ENCODE measurements around the gene LRRC8C.

The LRRC8C gene

DNA sequence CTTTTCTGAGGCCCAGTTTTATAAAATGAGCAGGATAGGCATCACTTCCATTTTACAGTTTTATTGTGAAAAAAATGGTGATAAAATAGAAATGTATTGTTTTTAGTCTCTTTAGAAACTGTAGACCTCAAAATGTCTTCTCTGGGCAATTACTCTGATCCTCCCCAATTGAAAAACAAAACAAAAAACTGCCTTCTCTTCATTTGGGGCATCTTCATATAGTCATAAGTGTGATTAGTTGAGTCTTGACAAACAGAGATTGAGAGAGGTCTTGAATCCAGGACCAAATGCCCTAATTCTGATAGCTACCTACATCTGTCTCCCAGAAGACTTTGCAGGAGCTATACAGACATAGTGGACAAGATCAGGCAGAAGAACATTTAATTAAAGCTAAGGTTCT, 62.9 kb downstream of the LRRC8C start:
- Histone ChIP-seq H2AFZ (ENCODE audit: low read depth, low read length, severe bottlenecking) (no peak overlapping the region), H3K9me3 (ENCODE audit: insufficient read depth, low read length) (no peaks in the 10 kb centered on the region), H3K79me2 (ENCODE audit: insufficient read depth, low read length) (no peaks in the 10 kb centered on the region), H3K9me2 (replicated peaks; ENCODE audit: insufficient read depth, low read length) (no peaks in the 10 kb centered on the region), H3K27ac (ENCODE audit: low read depth, low read length) (no peak overlapping the region), H4K20me1 (ENCODE audit: low read depth, low read length) (no peaks in the 10 kb centered on the region), H3K4me2 (ENCODE audit: low read depth, low read length, poor library complexity, severe bottlenecking) (no peak overlapping the region), H3K36me3 (ENCODE audit: low read length) (no peaks in the 10 kb centered on the region), H3K9ac (ENCODE audit: low read length) (no peak overlapping the region), H3K4me3 (ENCODE audit: insufficient read depth, low read length, poor library complexity, severe bottlenecking) (no peak overlapping the region), H3K27me3 (ENCODE audit: low read length) (no peaks in the 10 kb centered on the region), H3F3A (ENCODE audit: insufficient read depth) (no peaks in the 10 kb centered on the region)
- TF ChIP-seq EZH2phosphoT487 (conservative IDR thresholded peaks at IDR 0.05; ENCODE audit: low read length): no peak
- TF ChIP-seq, protein P1, sequence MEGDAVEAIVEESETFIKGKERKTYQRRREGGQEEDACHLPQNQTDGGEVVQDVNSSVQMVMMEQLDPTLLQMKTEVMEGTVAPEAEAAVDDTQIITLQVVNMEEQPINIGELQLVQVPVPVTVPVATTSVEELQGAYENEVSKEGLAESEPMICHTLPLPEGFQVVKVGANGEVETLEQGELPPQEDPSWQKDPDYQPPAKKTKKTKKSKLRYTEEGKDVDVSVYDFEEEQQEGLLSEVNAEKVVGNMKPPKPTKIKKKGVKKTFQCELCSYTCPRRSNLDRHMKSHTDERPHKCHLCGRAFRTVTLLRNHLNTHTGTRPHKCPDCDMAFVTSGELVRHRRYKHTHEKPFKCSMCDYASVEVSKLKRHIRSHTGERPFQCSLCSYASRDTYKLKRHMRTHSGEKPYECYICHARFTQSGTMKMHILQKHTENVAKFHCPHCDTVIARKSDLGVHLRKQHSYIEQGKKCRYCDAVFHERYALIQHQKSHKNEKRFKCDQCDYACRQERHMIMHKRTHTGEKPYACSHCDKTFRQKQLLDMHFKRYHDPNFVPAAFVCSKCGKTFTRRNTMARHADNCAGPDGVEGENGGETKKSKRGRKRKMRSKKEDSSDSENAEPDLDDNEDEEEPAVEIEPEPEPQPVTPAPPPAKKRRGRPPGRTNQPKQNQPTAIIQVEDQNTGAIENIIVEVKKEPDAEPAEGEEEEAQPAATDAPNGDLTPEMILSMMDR (IDR thresholded peaks at IDR 0.05; ENCODE audit: insufficient read depth, low read length, poor library complexity, severe bottlenecking): no peak

DNA sequence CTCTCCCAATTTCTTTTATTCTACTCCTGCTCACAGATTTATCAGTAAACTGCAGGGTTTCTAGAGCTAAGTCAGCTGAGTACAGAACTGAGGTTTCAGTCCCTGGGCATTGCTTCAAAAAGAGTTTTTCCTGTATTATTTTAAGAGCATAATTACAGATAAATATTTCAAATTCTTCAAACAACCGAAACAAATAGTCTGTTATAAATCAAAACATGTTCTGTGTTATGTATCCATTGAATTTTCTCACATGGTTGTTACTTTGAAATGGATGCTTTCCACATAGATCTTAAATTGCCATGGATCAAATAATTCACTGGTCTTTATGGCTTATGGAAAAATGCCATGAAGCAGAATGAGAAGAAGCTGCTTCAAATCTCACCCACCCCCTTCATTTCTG, 64.5 kb downstream of the LRRC8C start:
- H3K36me3 ChIP-seq (ENCODE audit: low read length): no peaks in the 10 kb centered on the region
- no peaks in the 10 kb centered on the region for H4K20me1 ChIP-seq (ENCODE audit: low read depth, low read length)
- H3K4me2 ChIP-seq (ENCODE audit: low read depth, low read length, poor library complexity, severe bottlenecking): no peak overlapping the region
- H2AFZ ChIP-seq (ENCODE audit: low read depth, low read length, severe bottlenecking): no peak overlapping the region
- no peak overlapping the region for H3K9ac ChIP-seq (ENCODE audit: low read length)
- H3K27me3 ChIP-seq (ENCODE audit: low read length): no peaks in the 10 kb centered on the region
- no peaks in the 10 kb centered on the region for H3K79me2 ChIP-seq (ENCODE audit: insufficient read depth, low read length)
- no peaks in the 10 kb centered on the region for H3K9me2 ChIP-seq (replicated peaks; ENCODE audit: insufficient read depth, low read length)
- H3F3A ChIP-seq (ENCODE audit: insufficient read depth): no peaks in the 10 kb centered on the region
- TF ChIP-seq EZH2phosphoT487 (conservative IDR thresholded peaks at IDR 0.05; ENCODE audit: low read length): no peak
- TF ChIP-seq, protein P1 (IDR thresholded peaks at IDR 0.05; ENCODE audit: insufficient read depth, low read length, poor library complexity, severe bottlenecking): no peak
- no peak overlapping the region for H3K27ac ChIP-seq (ENCODE audit: low read depth, low read length)
- no peak overlapping the region for H3K4me3 ChIP-seq (ENCODE audit: insufficient read depth, low read length, poor library complexity, severe bottlenecking)
- no peaks in the 10 kb centered on the region for H3K9me3 ChIP-seq (ENCODE audit: insufficient read depth, low read length)

DNA sequence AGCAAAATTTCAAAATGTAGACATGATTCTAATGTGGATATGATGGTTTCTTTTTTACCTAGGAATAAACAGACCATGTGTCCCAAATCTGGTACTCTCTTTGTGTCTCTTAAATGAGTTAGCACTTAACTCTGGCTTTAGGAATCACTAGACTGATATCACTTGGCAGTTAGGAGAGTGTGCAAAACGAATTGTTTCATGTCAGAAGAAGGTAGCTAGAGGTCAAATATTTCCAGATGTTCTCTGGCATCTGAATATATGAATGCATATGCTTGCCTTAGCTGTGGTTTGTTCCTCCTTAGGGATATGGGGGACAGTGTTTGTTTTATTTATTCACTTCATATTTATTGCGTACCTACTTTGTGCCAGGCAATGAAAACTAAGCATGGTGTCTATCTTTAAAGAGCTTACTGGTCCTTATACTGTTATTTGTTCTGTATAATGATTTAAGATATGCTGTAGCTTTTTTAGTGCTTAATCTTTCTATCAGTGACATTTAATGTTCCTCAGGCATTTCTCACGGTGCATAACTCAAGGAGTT, 65.2 kb downstream of the LRRC8C start:
- H3K9ac ChIP-seq (ENCODE audit: low read length): no peak overlapping the region
- H3K4me2 ChIP-seq (ENCODE audit: low read depth, low read length, poor library complexity, severe bottlenecking): no peak overlapping the region
- no peaks in the 10 kb centered on the region for H4K20me1 ChIP-seq (ENCODE audit: low read depth, low read length)
- no peak overlapping the region for H3K27ac ChIP-seq (ENCODE audit: low read depth, low read length)
- TF ChIP-seq EZH2phosphoT487 (conservative IDR thresholded peaks at IDR 0.05; ENCODE audit: low read length): no peak
- TF ChIP-seq, protein P1 (IDR thresholded peaks at IDR 0.05; ENCODE audit: insufficient read depth, low read length, poor library complexity, severe bottlenecking): no peak
- no peak overlapping the region for H2AFZ ChIP-seq (ENCODE audit: low read depth, low read length, severe bottlenecking)
- no peaks in the 10 kb centered on the region for H3K9me3 ChIP-seq (ENCODE audit: insufficient read depth, low read length)
- H3K36me3 ChIP-seq (ENCODE audit: low read length): no peaks in the 10 kb centered on the region
- H3K27me3 ChIP-seq (ENCODE audit: low read length): no peaks in the 10 kb centered on the region
- no peak overlapping the region for H3K4me3 ChIP-seq (ENCODE audit: insufficient read depth, low read length, poor library complexity, severe bottlenecking)
- no peaks in the 10 kb centered on the region for H3K79me2 ChIP-seq (ENCODE audit: insufficient read depth, low read length)
- no peaks in the 10 kb centered on the region for H3F3A ChIP-seq (ENCODE audit: insufficient read depth)
- H3K9me2 ChIP-seq (replicated peaks; ENCODE audit: insufficient read depth, low read length): no peaks in the 10 kb centered on the region
